ENCODE measurements around the gene ZMAT3. TPM values are rescaled to one million over a fixed set of nuclear protein-coding genes. Genes with fewer than 3 reads are reported as not detected.

Gene ZMAT3
- total and polyA plus RNA-seq, 4 donors: 1.9 to 5.4 (median 2.8) TPM

DNA sequence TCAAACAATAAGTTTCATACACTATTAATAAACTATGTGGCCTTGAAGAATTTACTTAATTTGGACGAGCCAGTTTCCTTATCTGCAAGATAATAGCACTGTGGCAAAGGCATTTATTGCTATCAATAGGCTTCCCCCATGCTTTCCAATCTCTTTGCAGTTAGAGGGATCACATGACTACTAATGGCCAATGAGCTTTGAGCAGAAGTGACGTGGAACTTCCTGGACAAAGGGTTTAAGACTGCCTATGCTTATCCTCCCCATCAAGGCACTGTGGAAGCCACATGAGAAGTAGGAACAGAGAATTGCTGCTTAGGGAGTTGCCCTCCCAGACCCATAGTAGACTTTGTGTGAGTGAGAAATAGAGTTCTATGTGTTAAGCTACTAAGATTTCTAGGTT is 16.7 kb upstream of the ZMAT3 start:
- Histone ChIP-seq H3K9ac (ENCODE audit: low read depth in 1 of 2, low read length in 2 of 2) (no peak overlapping the region), H3K4me3 (ENCODE audit: low read depth in 1 of 3, low read length in 3 of 3) (no peak overlapping the region), H3K27ac (ENCODE audit: low read depth in 1 of 2, low read length in 2 of 2) (no peak overlapping the region), H3K9me3 (ENCODE audit: control insufficient read depth in 4 of 4, low read length in 3 of 4) (peaks cover 0 to 3% (median 0%) of the 10 kb centered on the region in 4 donors), H3K4me1 (ENCODE audit: control insufficient read depth in 4 of 4, insufficient read depth in 4 of 4, low read length in 3 of 4) (no peaks in the 10 kb centered on the region), H3K27me3 (ENCODE audit: control insufficient read depth in 4 of 4, insufficient read depth in 4 of 4, low read length in 3 of 4) (peaks cover 0 to 3% (median 0%) of the 10 kb centered on the region in 4 donors), H3K36me3 (ENCODE audit: control insufficient read depth in 4 of 4, insufficient read depth in 3 of 4, low read depth in 1 of 4, low read length in 3 of 4) (no peaks in the 10 kb centered on the region)
- no peak for DNase-seq (ENCODE audit: low spot score)
- TF ChIP-seq FOXA1 (IDR thresholded peaks at IDR 0.05) (no peak), HNF4A (conservative IDR thresholded peaks at IDR 0.05) (no peak), EGR1 (IDR thresholded peaks at IDR 0.05; ENCODE audit: low read depth in 2 of 2) (no peak), MAX (IDR thresholded peaks at IDR 0.05) (no peak), JUND (IDR thresholded peaks at IDR 0.05) (no peak), NR2F2 (IDR thresholded peaks at IDR 0.05) (no peak), SP1 (IDR thresholded peaks at IDR 0.05) (no peak)
- WGBS: 50% methylated on average over 2 of the region's 2 CpGs

DNA sequence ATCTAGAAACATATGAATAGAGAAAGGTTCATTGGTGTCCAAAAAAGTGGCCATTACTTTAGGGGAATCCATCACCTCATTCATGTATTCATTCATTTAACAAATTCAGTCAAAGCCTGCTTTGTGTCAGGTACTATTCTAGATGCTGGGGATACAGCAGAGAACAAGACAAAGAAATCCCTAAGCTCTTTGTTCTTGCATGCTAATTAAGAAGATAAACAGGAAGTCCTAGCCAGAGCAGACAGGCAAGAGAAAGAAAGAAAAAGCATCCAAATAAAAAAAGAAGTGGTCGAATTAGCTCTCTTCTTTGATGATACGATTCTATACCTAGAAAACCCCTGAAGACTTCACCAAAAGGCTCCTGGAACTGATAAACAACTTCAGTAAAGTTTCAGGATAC is 12.4 kb upstream of the ZMAT3 start:
- WGBS: 55% methylated on average over 2 of the region's 2 CpGs
- TF ChIP-seq HNF4G (IDR thresholded peaks at IDR 0.05) (no peak), HNF4A (conservative IDR thresholded peaks at IDR 0.05) (no peak), GABPA (IDR thresholded peaks at IDR 0.05 in 1 of 2, conservative IDR thresholded peaks at IDR 0.05 in 1 of 2) (no peak), EGR1 (IDR thresholded peaks at IDR 0.05; ENCODE audit: low read depth in 2 of 2) (no peak), YY1 (IDR thresholded peaks at IDR 0.05) (no peak), FOXA2 (IDR thresholded peaks at IDR 0.05) (no peak), TAF1 (conservative IDR thresholded peaks at IDR 0.05) (no peak), MAX (IDR thresholded peaks at IDR 0.05) (no peak), RXRA (IDR thresholded peaks at IDR 0.05) (no peak), CTCF (IDR thresholded peaks at IDR 0.05; ENCODE audit: low read depth, low read length, missing input control) (no peak), JUND (IDR thresholded peaks at IDR 0.05) (no peak), RAD21 (IDR thresholded peaks at IDR 0.05) (no peak)
- TF ChIP-seq, protein P1, sequence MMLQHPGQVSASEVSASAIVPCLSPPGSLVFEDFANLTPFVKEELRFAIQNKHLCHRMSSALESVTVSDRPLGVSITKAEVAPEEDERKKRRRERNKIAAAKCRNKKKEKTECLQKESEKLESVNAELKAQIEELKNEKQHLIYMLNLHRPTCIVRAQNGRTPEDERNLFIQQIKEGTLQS (IDR thresholded peaks at IDR 0.05): no peak
- TF ChIP-seq, protein P2, sequence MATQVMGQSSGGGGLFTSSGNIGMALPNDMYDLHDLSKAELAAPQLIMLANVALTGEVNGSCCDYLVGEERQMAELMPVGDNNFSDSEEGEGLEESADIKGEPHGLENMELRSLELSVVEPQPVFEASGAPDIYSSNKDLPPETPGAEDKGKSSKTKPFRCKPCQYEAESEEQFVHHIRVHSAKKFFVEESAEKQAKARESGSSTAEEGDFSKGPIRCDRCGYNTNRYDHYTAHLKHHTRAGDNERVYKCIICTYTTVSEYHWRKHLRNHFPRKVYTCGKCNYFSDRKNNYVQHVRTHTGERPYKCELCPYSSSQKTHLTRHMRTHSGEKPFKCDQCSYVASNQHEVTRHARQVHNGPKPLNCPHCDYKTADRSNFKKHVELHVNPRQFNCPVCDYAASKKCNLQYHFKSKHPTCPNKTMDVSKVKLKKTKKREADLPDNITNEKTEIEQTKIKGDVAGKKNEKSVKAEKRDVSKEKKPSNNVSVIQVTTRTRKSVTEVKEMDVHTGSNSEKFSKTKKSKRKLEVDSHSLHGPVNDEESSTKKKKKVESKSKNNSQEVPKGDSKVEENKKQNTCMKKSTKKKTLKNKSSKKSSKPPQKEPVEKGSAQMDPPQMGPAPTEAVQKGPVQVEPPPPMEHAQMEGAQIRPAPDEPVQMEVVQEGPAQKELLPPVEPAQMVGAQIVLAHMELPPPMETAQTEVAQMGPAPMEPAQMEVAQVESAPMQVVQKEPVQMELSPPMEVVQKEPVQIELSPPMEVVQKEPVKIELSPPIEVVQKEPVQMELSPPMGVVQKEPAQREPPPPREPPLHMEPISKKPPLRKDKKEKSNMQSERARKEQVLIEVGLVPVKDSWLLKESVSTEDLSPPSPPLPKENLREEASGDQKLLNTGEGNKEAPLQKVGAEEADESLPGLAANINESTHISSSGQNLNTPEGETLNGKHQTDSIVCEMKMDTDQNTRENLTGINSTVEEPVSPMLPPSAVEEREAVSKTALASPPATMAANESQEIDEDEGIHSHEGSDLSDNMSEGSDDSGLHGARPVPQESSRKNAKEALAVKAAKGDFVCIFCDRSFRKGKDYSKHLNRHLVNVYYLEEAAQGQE (IDR thresholded peaks at IDR 0.05): no peak
- Histone ChIP-seq H3K4me3 (ENCODE audit: low read depth in 1 of 3, low read length in 3 of 3) (no peak overlapping the region), H3K9ac (ENCODE audit: low read depth in 1 of 2, low read length in 2 of 2) (no peak overlapping the region), H3K27me3 (ENCODE audit: control insufficient read depth in 4 of 4, insufficient read depth in 4 of 4, low read length in 3 of 4) (no peaks in the 10 kb centered on the region), H3K4me1 (ENCODE audit: control insufficient read depth in 4 of 4, insufficient read depth in 4 of 4, low read length in 3 of 4) (no peaks in the 10 kb centered on the region), H3K27ac (ENCODE audit: low read depth in 1 of 2, low read length in 2 of 2) (no peak overlapping the region), H3K36me3 (ENCODE audit: control insufficient read depth in 4 of 4, insufficient read depth in 3 of 4, low read depth in 1 of 4, low read length in 3 of 4) (no peaks in the 10 kb centered on the region), H3K9me3 (ENCODE audit: control insufficient read depth in 4 of 4, low read length in 3 of 4) (peaks cover 0 to 3% (median 0%) of the 10 kb centered on the region in 4 donors)
- DNase-seq (ENCODE audit: low spot score): no peak

Data from liver (tissue), 9 donors.